Peyer's patch (tissue), 4 donors: ENCODE results near the gene MAG.

Source experiments
- POLR2A ChIP-seq, 2 donors: fragments of 450-650 bp; IDR thresholded peaks; one replicate each; pipeline ENCODE4 v1.5.1; 2017; ENCODE audit warnings: antibody characterized with exemption in 2 of 2, mild to moderate bottlenecking in 2 of 2, moderate library complexity in 2 of 2
- TF ChIP-seq, protein P1 (sequence below), 6 experiments: fragments of 450-650 bp in 4 of 6; fragments of 200-600 bp in 2 of 6; sonication (generic) in 1 of 6; IDR thresholded peaks; one replicate each; pipeline ENCODE4 v1.5.1; 2017 to 2019; ENCODE audit warnings: antibody characterized with exemption in 6 of 6, mild to moderate bottlenecking in 3 of 6, moderate library complexity in 1 of 6

DNA sequence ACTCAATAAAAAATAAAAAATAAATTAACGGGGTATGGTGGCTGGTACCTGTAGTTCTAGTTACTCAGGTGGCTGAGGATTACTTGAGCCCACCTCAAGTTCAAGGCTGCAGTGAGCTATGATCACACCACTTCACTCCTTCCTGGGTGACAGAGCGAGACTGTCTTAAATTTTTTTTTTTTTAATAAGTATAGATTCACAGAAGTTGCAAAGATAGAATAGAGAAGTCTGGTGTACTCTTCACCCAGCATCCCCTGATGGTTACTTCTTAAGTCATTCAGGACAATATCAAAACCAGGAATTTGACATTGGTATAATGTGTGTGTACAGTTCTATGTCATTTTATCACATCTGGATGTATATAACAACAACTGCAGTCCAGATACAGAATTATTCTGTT, 29.3 kb downstream of the MAG start:
- TF ChIP-seq, protein P1, sequence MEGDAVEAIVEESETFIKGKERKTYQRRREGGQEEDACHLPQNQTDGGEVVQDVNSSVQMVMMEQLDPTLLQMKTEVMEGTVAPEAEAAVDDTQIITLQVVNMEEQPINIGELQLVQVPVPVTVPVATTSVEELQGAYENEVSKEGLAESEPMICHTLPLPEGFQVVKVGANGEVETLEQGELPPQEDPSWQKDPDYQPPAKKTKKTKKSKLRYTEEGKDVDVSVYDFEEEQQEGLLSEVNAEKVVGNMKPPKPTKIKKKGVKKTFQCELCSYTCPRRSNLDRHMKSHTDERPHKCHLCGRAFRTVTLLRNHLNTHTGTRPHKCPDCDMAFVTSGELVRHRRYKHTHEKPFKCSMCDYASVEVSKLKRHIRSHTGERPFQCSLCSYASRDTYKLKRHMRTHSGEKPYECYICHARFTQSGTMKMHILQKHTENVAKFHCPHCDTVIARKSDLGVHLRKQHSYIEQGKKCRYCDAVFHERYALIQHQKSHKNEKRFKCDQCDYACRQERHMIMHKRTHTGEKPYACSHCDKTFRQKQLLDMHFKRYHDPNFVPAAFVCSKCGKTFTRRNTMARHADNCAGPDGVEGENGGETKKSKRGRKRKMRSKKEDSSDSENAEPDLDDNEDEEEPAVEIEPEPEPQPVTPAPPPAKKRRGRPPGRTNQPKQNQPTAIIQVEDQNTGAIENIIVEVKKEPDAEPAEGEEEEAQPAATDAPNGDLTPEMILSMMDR (IDR thresholded peaks at IDR 0.05), result no peak
- TF ChIP-seq POLR2A (IDR thresholded peaks at IDR 0.05), result no peak
